Transverse colon (tissue), 4 donors: ENCODE measurements around the gene VSTM4. TPM values are rescaled to one million over a fixed set of nuclear protein-coding genes. Genes with fewer than 3 reads are reported as not detected.
A peak's percentile ranks its signal among the peaks of the same experiment; 100 is the strongest.

Experiments used
- DNase-seq: peaks from one replicate; pipeline ENCODE4 v3.0.0-alpha.2; 2019
- H3K27ac ChIP-seq, 4 donors: fragments of 200-600 bp; sonication (generic); 2 replicates each; pipeline ENCODE4 v1.5.1; 2016 to 2018; ENCODE audit warnings: inconsistent platforms in 4 of 4
- H3K27me3 ChIP-seq: fragments of 200-600 bp; sonication (generic); 2 replicates; pipeline ENCODE4 v1.5.1; 2017; ENCODE audit warnings: inconsistent platforms
- H3K36me3 ChIP-seq, 4 donors: fragments of 200-600 bp; sonication (generic); 2 replicates each; pipeline ENCODE4 v1.5.1; 2017 to 2019; ENCODE audit warnings: inconsistent platforms in 4 of 4
- H3K4me1 ChIP-seq, 4 donors: fragments of 200-600 bp; sonication (generic); 2 replicates each; pipeline ENCODE4 v1.5.1; 2017 to 2020; ENCODE audit warnings: inconsistent platforms in 4 of 4
- H3K4me3 ChIP-seq, 4 donors: fragments of 200-600 bp; sonication (generic); 1 replicate in 1 of 4; 2 replicates in 3 of 4; pipeline versions ENCODE4 v1.5.1 to v1.6.1; 2017 to 2019; ENCODE audit warnings: inconsistent platforms in 4 of 4
- H3K9me3 ChIP-seq, 2 donors: fragments of 200-600 bp; sonication (generic); 2 replicates each; pipeline ENCODE4 v1.5.1; 2017 to 2019; ENCODE audit warnings: inconsistent platforms in 2 of 2
- CTCF ChIP-seq, 5 experiments: fragments of 200-600 bp in 3 of 5; fragments of 450-650 bp in 2 of 5; sonication (generic) in 3 of 5; IDR thresholded peaks; 1 replicate in 2 of 5; 2 replicates in 3 of 5; pipeline ENCODE4 v1.5.1; 2016 to 2017; ENCODE audit warnings: antibody characterized with exemption in 5 of 5, inconsistent platforms in 3 of 5, mild to moderate bottlenecking in 2 of 5, moderate library complexity in 1 of 5
- EP300 ChIP-seq: sonication (generic); formaldehyde crosslinking; IDR thresholded peaks from one replicate; pipeline ENCODE4 v1.6.1; 2017; ENCODE audit warnings: antibody characterized with exemption, low read depth
- POLR2A ChIP-seq: fragments of 450-650 bp; IDR thresholded peaks from one replicate; pipeline ENCODE4 v1.6.1; 2016; ENCODE audit warnings: antibody characterized with exemption, mild to moderate bottlenecking, moderate library complexity
- POLR2AphosphoS5 ChIP-seq, 3 donors: sonication (generic); formaldehyde crosslinking; IDR thresholded peaks; one replicate each; pipeline ENCODE4 v1.6.1; 2016; ENCODE audit warnings: antibody characterized with exemption in 3 of 3
- WGBS, 2 donors: methylation state at CpG; one replicate each; pipeline ENCODE4 v1.1.5; 2018; ENCODE audit warnings: low coverage in 1 of 2; 5-methylcytosine and 5-hydroxymethylcytosine counted together
- in situ Hi-C, 4 donors: fragments of 200-750 bp; cut with MboI; loops; one replicate each; pipeline versions ENCODE4 v1.15.0 to v1.15.1; 2017; ENCODE audit warnings: low sequenced_read_pairs in 3 of 4, low pct_ligation_motif_present in 1 of 4, low pct_unique_long_range_greater_than_20kb in 1 of 4
- intact Hi-C: fragments of 100-400 bp; cut with DNase I; formaldehyde crosslinking; loops from one replicate; pipeline ENCODE4 v1.15.1; 2023; ENCODE audit warnings: low total_unique reads
- total RNA-seq, 4 donors: library from RNA; depleted of rRNA; stranded (reverse); fragments of >200 nt; gene quantifications; one replicate each; pipeline ENCODE4 v1.1.0, GENCODE V29; 2016

VSTM4 gene
- total RNA-seq, 4 donors from 2014 or later, result 2.2 to 6.0 (median 3.9) TPM

- Histone ChIP-seq H3K4me3 (no peak overlapping the region), H3K4me1 (peaks cover 0 to 30% (median 4%) of the 10 kb centered on the region in 4 donors), H3K36me3 (no peaks in the 10 kb centered on the region), H3K9me3 (peaks cover 0 to 6% of the 10 kb centered on the region in 2 donors), H3K27ac (peak overlapping the region in 2 of 4 donors; percentile 25 to 30), H3K27me3 (no peaks in the 10 kb centered on the region)
- in situ Hi-C loops (no loop called here), intact Hi-C loops (no loop called here)
- TF ChIP-seq EP300 (no peak), POLR2A (no peak), POLR2AphosphoS5 (IDR thresholded peaks at IDR 0.05) (no peak), CTCF (IDR thresholded peaks at IDR 0.05) (no peak)
- no peak for DNase-seq
- WGBS, 2 donors, result 85 to 100% methylated on average over 1 to 2 of the region's 2 CpGs
Observed at GRCh38 chr10:49082766-49083165, 32.6 kb downstream of the VSTM4 start.

- H3K4me1 ChIP-seq, result peaks cover 0 to 30% (median 4%) of the 10 kb centered on the region in 4 donors
- no peak for DNase-seq
- intact Hi-C loops (no loop called here), in situ Hi-C loops (no loop called here)
- H3K9me3 ChIP-seq, result no peaks in the 10 kb centered on the region
- no peaks in the 10 kb centered on the region for H3K36me3 ChIP-seq
- H3K27me3 ChIP-seq, result no peaks in the 10 kb centered on the region
- TF ChIP-seq POLR2AphosphoS5 (IDR thresholded peaks at IDR 0.05), result no peak
- no peak for TF ChIP-seq POLR2A
- TF ChIP-seq CTCF (IDR thresholded peaks at IDR 0.05), result no peak
- no peak for TF ChIP-seq EP300
- WGBS, 2 donors, result 61% methylated on average over 9 of the region's 9 CpGs; no CpG with 5 or more reads in 1 of the 2 donors
- H3K27ac ChIP-seq, result peak overlapping the region in 1 of 4 donors; percentile 39
- H3K4me3 ChIP-seq, result no peak overlapping the region
Observed at GRCh38 chr10:49081547-49082275, 33.6 kb downstream of the VSTM4 start.

GRCh38 chr10:49080965-49081364, 34.4 kb downstream of the VSTM4 start:
- Histone ChIP-seq H3K4me3 (no peak overlapping the region), H3K36me3 (no peaks in the 10 kb centered on the region), H3K27me3 (no peaks in the 10 kb centered on the region), H3K9me3 (no peaks in the 10 kb centered on the region), H3K4me1 (peaks cover 0 to 30% (median 4%) of the 10 kb centered on the region in 4 donors), H3K27ac (peak overlapping the region in 1 of 4 donors; percentile 39)
- TF ChIP-seq POLR2AphosphoS5 (IDR thresholded peaks at IDR 0.05), result no peak
- TF ChIP-seq EP300, result no peak
- TF ChIP-seq CTCF (IDR thresholded peaks at IDR 0.05), result no peak
- TF ChIP-seq POLR2A, result no peak
- intact Hi-C loops (no loop called here), in situ Hi-C loops (no loop called here)
- DNase-seq, result no peak
- WGBS, 2 donors, result 46% methylated on average over 3 of the region's 3 CpGs; no CpG with 5 or more reads in 1 of the 2 donors

- no peaks in the 10 kb centered on the region for H3K27me3 ChIP-seq
- no peak for DNase-seq
- peak overlapping the region in 1 of 4 donors; percentile 39 for H3K27ac ChIP-seq
- no peaks in the 10 kb centered on the region for H3K36me3 ChIP-seq
- peaks cover 0 to 30% (median 4%) of the 10 kb centered on the region in 4 donors for H3K4me1 ChIP-seq
- WGBS, 2 donors, result 17% methylated on average over 1 of the region's 1 CpG; no CpG with 5 or more reads in 1 of the 2 donors
- H3K4me3 ChIP-seq, result no peak overlapping the region
- H3K9me3 ChIP-seq, result no peaks in the 10 kb centered on the region
- intact Hi-C loops (no loop called here), in situ Hi-C loops (no loop called here)
- TF ChIP-seq CTCF (IDR thresholded peaks at IDR 0.05) (no peak), EP300 (no peak), POLR2A (no peak), POLR2AphosphoS5 (IDR thresholded peaks at IDR 0.05) (peak in 1 of 3 donors; percentile 46)
Observed at GRCh38 chr10:49080071-49080470, 35.3 kb downstream of the VSTM4 start.
